GM19455 (cell line): ENCODE measurements around the gene PLA2G6.

Experiments
- ATAC-seq: cut with Tn5 transposase; IDR thresholded peaks from one replicate; pipeline ENCODE4 v1.9.1; 2021; ENCODE audit not compliant: unreplicated experiment

Gene PLA2G6

DNA sequence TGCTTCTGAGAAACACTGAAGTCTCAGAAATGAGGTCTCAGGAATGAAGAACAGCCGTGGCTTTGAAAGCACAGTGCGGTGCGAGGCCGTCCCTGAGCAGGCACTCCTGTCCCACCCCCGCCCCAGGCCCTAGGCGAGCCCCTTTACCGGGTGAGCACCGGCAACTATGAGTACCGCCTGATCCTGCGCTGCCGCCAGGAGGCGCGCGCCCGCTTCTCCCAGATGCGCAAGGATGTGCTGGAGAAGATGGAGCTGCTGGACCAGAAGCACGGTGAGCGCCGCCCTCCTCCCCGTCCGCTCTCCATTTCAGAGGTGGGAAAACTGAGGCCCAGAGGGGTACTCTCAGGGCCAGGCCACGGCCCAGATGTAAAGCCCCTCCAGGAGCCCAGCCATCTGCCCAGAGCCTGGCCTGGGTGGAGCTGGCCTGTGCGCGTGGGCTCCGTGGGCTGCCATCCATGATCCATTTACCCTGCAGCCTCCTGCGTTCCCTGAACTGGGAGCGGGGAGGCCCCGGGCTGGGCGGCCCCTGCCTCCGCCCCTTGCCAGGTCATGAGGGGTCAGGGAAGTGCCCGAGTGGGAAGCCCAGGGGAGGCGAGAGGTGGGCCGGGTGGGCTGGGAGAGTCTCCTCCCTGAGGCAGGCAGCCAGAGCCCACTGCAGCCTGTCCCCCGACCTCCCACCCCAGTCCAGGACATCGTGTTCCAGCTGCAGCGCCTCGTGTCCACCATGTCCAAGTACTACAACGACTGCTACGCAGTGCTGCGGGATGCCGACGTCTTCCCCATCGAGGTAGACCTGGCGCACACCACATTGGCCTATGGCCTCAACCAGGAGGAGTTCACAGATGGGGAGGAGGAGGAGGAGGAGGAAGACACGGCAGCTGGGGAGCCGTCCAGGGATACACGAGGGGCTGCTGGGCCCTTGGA is 107.2 kb downstream of the PLA2G6 start:
- ATAC-seq: no peak

GRCh38 chr22:38073150-38074130 is 108.2 kb downstream of the PLA2G6 start:
- ATAC-seq: no peak

DNA sequence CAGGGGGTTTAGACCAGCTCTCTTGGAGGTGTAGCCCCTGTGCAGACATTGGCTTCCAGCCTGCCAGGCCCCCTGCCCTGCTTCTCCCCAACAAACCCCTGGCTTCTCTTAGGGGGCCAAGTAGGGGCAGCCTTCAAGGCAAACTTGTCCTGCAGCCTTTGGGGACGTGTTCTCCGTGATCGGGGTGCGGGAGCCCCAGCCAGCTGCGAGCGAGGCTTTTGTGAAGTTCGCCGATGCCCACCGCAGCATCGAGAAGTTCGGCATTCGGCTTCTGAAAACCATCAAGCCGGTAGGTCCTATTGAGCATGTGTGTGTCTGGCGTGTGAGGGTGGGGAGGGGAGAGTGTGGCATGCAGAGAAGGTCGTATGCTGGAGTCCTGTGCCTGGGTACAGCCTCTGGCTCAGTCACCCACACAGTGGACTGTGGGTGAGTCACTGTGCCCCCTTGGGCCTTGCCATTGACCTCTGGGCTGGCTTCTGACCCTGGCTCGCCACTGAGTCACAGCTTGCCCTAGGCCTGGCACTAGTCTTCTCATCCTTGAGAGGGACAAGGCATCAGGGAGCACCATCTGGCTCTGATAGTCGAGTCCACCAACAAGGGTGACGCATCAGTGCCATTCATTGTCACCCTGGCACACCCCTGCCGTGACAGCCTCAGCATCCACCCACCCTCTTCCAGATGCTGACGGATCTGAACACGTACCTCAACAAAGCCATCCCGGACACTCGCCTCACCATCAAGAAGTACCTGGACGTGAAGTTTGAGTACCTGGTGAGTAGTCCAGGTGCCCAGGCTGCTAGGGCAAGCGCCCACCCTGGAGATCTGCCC is 109.1 kb downstream of the PLA2G6 start:
- no peak for ATAC-seq

GRCh38 chr22:38071421-38072321 is 110.0 kb downstream of the PLA2G6 start:
- ATAC-seq: no peak

GRCh38 chr22:38070250-38070921 is 111.2 kb downstream of the PLA2G6 start:
- no peak for ATAC-seq

GRCh38 chr22:38069372-38070249 is 112.0 kb downstream of the PLA2G6 start:
- no peak for ATAC-seq

GRCh38 chr22:38068641-38069371 is 112.8 kb downstream of the PLA2G6 start:
- ATAC-seq: no peak

GRCh38 chr22:38067761-38068360 is 113.8 kb downstream of the PLA2G6 start:
- no peak for ATAC-seq

- ATAC-seq: no peak
Measured at GRCh38 chr22:38067028-38067415, 114.6 kb downstream of the PLA2G6 start.

DNA sequence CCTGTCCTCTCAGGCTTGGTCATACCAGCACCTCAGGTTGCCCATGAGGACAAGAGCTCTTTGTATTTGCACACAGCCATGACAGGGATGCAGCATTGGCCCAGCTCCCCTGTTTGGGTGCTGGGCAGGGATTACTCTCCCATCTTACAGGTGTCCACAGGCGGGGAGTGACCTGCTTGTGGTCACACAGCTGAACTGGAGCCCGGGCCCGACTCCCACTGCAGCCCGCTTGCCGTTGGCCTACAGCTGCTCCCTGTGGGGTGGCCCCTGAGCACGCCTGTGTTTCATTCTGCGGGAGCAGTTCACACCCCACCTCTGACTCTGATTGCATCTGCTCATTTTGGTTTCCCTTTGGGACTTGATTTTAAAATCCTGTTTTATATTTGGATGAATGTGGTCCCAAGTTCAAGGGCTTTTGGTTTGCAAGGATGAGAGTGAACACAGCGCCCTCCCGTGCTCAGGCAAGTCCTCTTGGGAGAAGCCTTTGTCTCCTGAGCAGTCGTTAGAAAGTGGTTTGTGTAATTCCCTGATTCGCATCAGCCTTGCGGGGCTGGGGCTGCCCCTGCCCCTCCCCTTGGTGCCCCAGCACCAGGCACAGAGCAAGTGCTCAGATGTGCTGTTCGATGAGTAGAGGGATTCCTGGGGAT is 115.1 kb downstream of the PLA2G6 start:
- no peak for ATAC-seq

GRCh38 chr22:38065539-38065938 is 116.1 kb downstream of the PLA2G6 start:
- ATAC-seq: no peak

GRCh38 chr22:38062791-38063190 is 118.8 kb downstream of the PLA2G6 start:
- ATAC-seq: no peak
